HepG2 (cell line): Measurements from ENCODE around the gene LDLRAP1. TPM values are rescaled to one million over a fixed set of nuclear protein-coding genes. Genes with fewer than 3 reads are reported as not detected.
A peak's percentile ranks its signal among the peaks of the same experiment; 100 is the strongest.

Source experiments
- ATAD3A ChIP-seq: sonication (generic); formaldehyde crosslinking; IDR thresholded peaks from 2 replicates; pipeline ENCODE4 v1.4.0; 2020; ENCODE audit warnings: missing genetic modification reagents
- FUBP1 ChIP-seq: sonication (generic); formaldehyde crosslinking; IDR thresholded peaks from 2 replicates; pipeline ENCODE4 v1.5.1; 2020; ENCODE audit warnings: missing genetic modification reagents, mild to moderate bottlenecking, borderline replicate concordance
- HMGA1 ChIP-seq: sonication (generic); formaldehyde crosslinking; conservative IDR thresholded peaks from 2 replicates; pipeline ENCODE4 v1.4.0; 2020; ENCODE audit warnings: missing genetic modification reagents
- HNF4G ChIP-seq, 2 experiments: sonication (generic) in 1 of 2; formaldehyde crosslinking in 1 of 2; IDR thresholded peaks; 2 replicates each; pipeline versions ENCODE4 v1.4.0 to v1.6.1; 2011 to 2020; ENCODE audit warnings: borderline replicate concordance in 2 of 2, low read depth in 2 of 2, mild to moderate bottlenecking in 2 of 2, low read length in 1 of 2, missing genetic modification reagents in 1 of 2, moderate library complexity in 1 of 2
- IKZF5 ChIP-seq: IDR thresholded peaks from 2 replicates; pipeline ENCODE4 v1.6.1; 2018; ENCODE audit warnings: missing genetic modification reagents, mild to moderate bottlenecking, missing compliant biosample characterization
- NAIF1 ChIP-seq: sonication (generic); formaldehyde crosslinking; IDR thresholded peaks from 2 replicates; pipeline ENCODE4 v1.5.0; 2020; ENCODE audit warnings: mild to moderate bottlenecking, missing genetic modification reagents, borderline replicate concordance
- NR1H2 ChIP-seq: sonication (generic); formaldehyde crosslinking; IDR thresholded peaks from 2 replicates; pipeline ENCODE4 v1.8.1; 2022; ENCODE audit warnings: low read depth, missing genetic modification reagents, borderline replicate concordance
- PRPF4 ChIP-seq: fragments of 200-400 bp; formaldehyde crosslinking; IDR thresholded peaks from 2 replicates; pipeline ENCODE4 v1.6.1; 2016; ENCODE audit warnings: low read length, low read depth; ENCODE audit not compliant: poor library complexity, severe bottlenecking
- RAD21 ChIP-seq: fragments of 450-650 bp; formaldehyde crosslinking; IDR thresholded peaks from 2 replicates; pipeline ENCODE4 v1.5.0; 2020; ENCODE audit warnings: mild to moderate bottlenecking
- SPEN ChIP-seq: sonication (generic); formaldehyde crosslinking; IDR thresholded peaks from 2 replicates; pipeline ENCODE4 v1.5.1; 2020; ENCODE audit warnings: low read depth, mild to moderate bottlenecking, missing genetic modification reagents
- SYNCRIP ChIP-seq: fragments of 200-400 bp; formaldehyde crosslinking; IDR thresholded peaks from 2 replicates; pipeline ENCODE4 v1.6.1; 2018; ENCODE audit warnings: mild to moderate bottlenecking, low read depth, low read length; ENCODE audit not compliant: insufficient read depth
- TCF7L2 ChIP-seq: IDR thresholded peaks from 2 replicates; pipeline ENCODE4 v1.6.1; 2011; ENCODE audit warnings: mild to moderate bottlenecking, low read depth, low read length, moderate library complexity
- TIGD3 ChIP-seq: sonication (generic); formaldehyde crosslinking; IDR thresholded peaks from 2 replicates; pipeline ENCODE4 v1.5.1; 2020; ENCODE audit warnings: mild to moderate bottlenecking, missing genetic modification reagents, borderline replicate concordance
- ZFP36 ChIP-seq: fragments of 150-350 bp; IDR thresholded peaks from 2 replicates; pipeline ENCODE4 v1.6.1; 2018; ENCODE audit warnings: borderline replicate concordance, low read length, low read depth; ENCODE audit not compliant: partially characterized antibody
- ZMAT3 ChIP-seq: sonication (generic); formaldehyde crosslinking; conservative IDR thresholded peaks from 2 replicates; pipeline ENCODE4 v1.7.0; 2021; ENCODE audit warnings: missing genetic modification reagents
- ZNF263 ChIP-seq: sonication (generic); formaldehyde crosslinking; IDR thresholded peaks from 2 replicates; pipeline ENCODE4 v1.4.0; 2020; ENCODE audit warnings: missing genetic modification reagents
- ZNF33A ChIP-seq: sonication (generic); formaldehyde crosslinking; IDR thresholded peaks from 2 replicates; pipeline ENCODE4 v1.5.1; 2020; ENCODE audit warnings: missing genetic modification reagents, mild to moderate bottlenecking, moderate library complexity, borderline replicate concordance
- ZNF549 ChIP-seq: sonication (generic); formaldehyde crosslinking; IDR thresholded peaks from 2 replicates; pipeline ENCODE4 v1.5.0; 2020; ENCODE audit warnings: missing genetic modification reagents
- ZNF569 ChIP-seq: sonication (generic); formaldehyde crosslinking; IDR thresholded peaks from 2 replicates; pipeline ENCODE4 v1.5.0; 2020; ENCODE audit warnings: mild to moderate bottlenecking, missing genetic modification reagents, moderate library complexity, borderline replicate concordance
- polyA plus RNA-seq, 8 experiments: library from polyadenylated mRNA; depleted of rRNA in 3 of 8; stranded (reverse) in 7 of 8; unstranded in 1 of 8; fragments of >200 nt; fragmentation: Illumina TruSeq in 4 of 8; extraction: Trizol in 4 of 8; gene quantifications; 2 replicates each; pipeline versions ENCODE4 v1.2.1 to v1.2.3, GENCODE V29; 2011 to 2016; ENCODE audit warnings: low read depth in 4 of 8, missing spikeins in 1 of 8, mixed read lengths in 1 of 8; ENCODE audit not compliant: insufficient read depth in 1 of 8
- total RNA-seq, 5 experiments: library from RNA; depleted of rRNA; stranded (reverse); fragments of >200 nt; fragmentation: Illumina TruSeq; extraction: Trizol; gene quantifications; 2 replicates each; pipeline ENCODE4 v1.2.3, GENCODE V29; 2016; ENCODE audit warnings: low read depth in 1 of 5
- TF ChIP-seq, protein P1 (sequence below): sonication (generic); formaldehyde crosslinking; IDR thresholded peaks from 2 replicates; pipeline ENCODE4 v1.4.0; 2020; ENCODE audit warnings: missing genetic modification reagents
- TF ChIP-seq, protein P2 (sequence below): sonication (generic); formaldehyde crosslinking; IDR thresholded peaks from 2 replicates; pipeline ENCODE4 v1.9.0; 2022; ENCODE audit warnings: missing genetic modification reagents, mild to moderate bottlenecking, borderline replicate concordance

LDLRAP1 gene
- total and polyA plus RNA-seq, 2 of the 13 experiments (the other 11 are each of a cell fraction or from before 2014, with no cell fraction given) = 7.2 to 12.1 TPM

- TF ChIP-seq FUBP1 (CRISPR knock-in tag) (no peak), HNF4G (IDR thresholded peaks at IDR 0.05; ENCODE audit: borderline replicate concordance, low read depth, low read length) (no peak), HNF4G (CRISPR knock-in tag; IDR thresholded peaks at IDR 0.05; ENCODE audit: borderline replicate concordance, low read depth) (no peak), RAD21 (CRISPR knock-in tag) (peak; percentile 60), NR1H2 (no peak), ZNF569 (no peak), IKZF5 (CRISPR knock-in tag) (no peak), TCF7L2 (no peak), PRPF4 (no peak), NAIF1 (CRISPR knock-in tag) (no peak), ATAD3A (no peak), ZNF33A (CRISPR knock-in tag) (no peak), SPEN (CRISPR knock-in tag) (no peak), ZNF549 (no peak), ZMAT3 (CRISPR knock-in tag) (peak; percentile 39; the same call in 1 of the 2 replicates), ZNF263 (CRISPR knock-in tag) (no peak), ZFP36 (no peak), HMGA1 (CRISPR knock-in tag) (no peak), TIGD3 (CRISPR knock-in tag) (no peak), SYNCRIP (no peak)
- TF ChIP-seq, protein P1, sequence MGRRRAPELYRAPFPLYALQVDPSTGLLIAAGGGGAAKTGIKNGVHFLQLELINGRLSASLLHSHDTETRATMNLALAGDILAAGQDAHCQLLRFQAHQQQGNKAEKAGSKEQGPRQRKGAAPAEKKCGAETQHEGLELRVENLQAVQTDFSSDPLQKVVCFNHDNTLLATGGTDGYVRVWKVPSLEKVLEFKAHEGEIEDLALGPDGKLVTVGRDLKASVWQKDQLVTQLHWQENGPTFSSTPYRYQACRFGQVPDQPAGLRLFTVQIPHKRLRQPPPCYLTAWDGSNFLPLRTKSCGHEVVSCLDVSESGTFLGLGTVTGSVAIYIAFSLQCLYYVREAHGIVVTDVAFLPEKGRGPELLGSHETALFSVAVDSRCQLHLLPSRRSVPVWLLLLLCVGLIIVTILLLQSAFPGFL (CRISPR knock-in tag) = no peak
- TF ChIP-seq, protein P2, sequence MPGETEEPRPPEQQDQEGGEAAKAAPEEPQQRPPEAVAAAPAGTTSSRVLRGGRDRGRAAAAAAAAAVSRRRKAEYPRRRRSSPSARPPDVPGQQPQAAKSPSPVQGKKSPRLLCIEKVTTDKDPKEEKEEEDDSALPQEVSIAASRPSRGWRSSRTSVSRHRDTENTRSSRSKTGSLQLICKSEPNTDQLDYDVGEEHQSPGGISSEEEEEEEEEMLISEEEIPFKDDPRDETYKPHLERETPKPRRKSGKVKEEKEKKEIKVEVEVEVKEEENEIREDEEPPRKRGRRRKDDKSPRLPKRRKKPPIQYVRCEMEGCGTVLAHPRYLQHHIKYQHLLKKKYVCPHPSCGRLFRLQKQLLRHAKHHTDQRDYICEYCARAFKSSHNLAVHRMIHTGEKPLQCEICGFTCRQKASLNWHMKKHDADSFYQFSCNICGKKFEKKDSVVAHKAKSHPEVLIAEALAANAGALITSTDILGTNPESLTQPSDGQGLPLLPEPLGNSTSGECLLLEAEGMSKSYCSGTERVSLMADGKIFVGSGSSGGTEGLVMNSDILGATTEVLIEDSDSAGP (CRISPR knock-in tag) = no peak
Observed at GRCh38 chr1:25543425-25544242, at the start of gene LDLRAP1 (continued).
